ENCODE data around the gene KMT2C. TPM values are rescaled to one million over a fixed set of nuclear protein-coding genes. Genes with fewer than 3 reads are reported as not detected.
"Not testable (repeated sequence)": the region's sequence is repeated elsewhere in the genome, so short reads cannot be mapped to it uniquely, and the experiment has no call there.

KMT2C gene
- polyA plus RNA-seq, 3 donors = 35.7 to 38.3 (median 35.9) TPM

- DNase-seq (ENCODE audit: low read depth in 3 of 3, low spot score in 2 of 3) = not testable (repeated sequence)
These were observed 201.4 kb downstream of the KMT2C start for GRCh38 chr7:152234421-152234820.

- no peak for DNase-seq (ENCODE audit: low read depth in 3 of 3, low spot score in 2 of 3)
These were observed 204.7 kb downstream of the KMT2C start for GRCh38 chr7:152231089-152231488.

GRCh38 chr7:152219556-152219955 lies 216.2 kb downstream of the KMT2C start:
- DNase-seq (ENCODE audit: low read depth in 3 of 3, low spot score in 2 of 3) = not testable (repeated sequence)

GRCh38 chr7:152208766-152209165 lies 227.0 kb downstream of the KMT2C start:
- DNase-seq (ENCODE audit: low read depth in 3 of 3, low spot score in 2 of 3) = not testable (repeated sequence)

- DNase-seq (ENCODE audit: low read depth in 3 of 3, low spot score in 2 of 3) = not testable (repeated sequence)
These were observed 231.4 kb downstream of the KMT2C start for GRCh38 chr7:152204417-152204816.

- no peak for DNase-seq (ENCODE audit: low read depth in 3 of 3, low spot score in 2 of 3)
These were observed 232.7 kb downstream of the KMT2C start for GRCh38 chr7:152203095-152203494.

- no peak for DNase-seq (ENCODE audit: low read depth in 3 of 3, low spot score in 2 of 3)
These were observed 233.7 kb downstream of the KMT2C start for GRCh38 chr7:152202056-152202455.

- no peak for DNase-seq (ENCODE audit: low read depth in 3 of 3, low spot score in 2 of 3)
These were observed 235.4 kb downstream of the KMT2C start for GRCh38 chr7:152200395-152200794.

GRCh38 chr7:152196391-152196790 lies 239.4 kb downstream of the KMT2C start:
- DNase-seq (ENCODE audit: low read depth in 3 of 3, low spot score in 2 of 3) = no peak

- DNase-seq (ENCODE audit: low read depth in 3 of 3, low spot score in 2 of 3) = no peak
These were observed 241.9 kb downstream of the KMT2C start for GRCh38 chr7:152193880-152194279.

GRCh38 chr7:152189061-152189460 lies 246.7 kb downstream of the KMT2C start:
- no peak for DNase-seq (ENCODE audit: low read depth in 3 of 3, low spot score in 2 of 3)

- DNase-seq (ENCODE audit: low read depth in 3 of 3, low spot score in 2 of 3) = no peak
These were observed 250.2 kb downstream of the KMT2C start for GRCh38 chr7:152185558-152185957.

- no peak for DNase-seq (ENCODE audit: low read depth in 3 of 3, low spot score in 2 of 3)
These were observed 255.2 kb downstream of the KMT2C start for GRCh38 chr7:152180587-152180986.

GRCh38 chr7:152180048-152180447 lies 255.8 kb downstream of the KMT2C start:
- no peak for DNase-seq (ENCODE audit: low read depth in 3 of 3, low spot score in 2 of 3)

GRCh38 chr7:152178405-152179058 lies 257.3 kb downstream of the KMT2C start:
- DNase-seq (ENCODE audit: low read depth in 3 of 3, low spot score in 2 of 3) = no peak

- DNase-seq (ENCODE audit: low read depth in 3 of 3, low spot score in 2 of 3) = no peak
These were observed 258.0 kb downstream of the KMT2C start for GRCh38 chr7:152177681-152178404.

- no peak for DNase-seq (ENCODE audit: low read depth in 3 of 3, low spot score in 2 of 3)
These were observed 259.0 kb downstream of the KMT2C start for GRCh38 chr7:152176797-152177196.

GRCh38 chr7:152173372-152174070 lies 262.3 kb downstream of the KMT2C start:
- DNase-seq (ENCODE audit: low read depth in 3 of 3, low spot score in 2 of 3) = no peak

- no peak for DNase-seq (ENCODE audit: low read depth in 3 of 3, low spot score in 2 of 3)
These were observed 273.5 kb downstream of the KMT2C start for GRCh38 chr7:152162287-152162686.

- no peak for DNase-seq (ENCODE audit: low read depth in 3 of 3, low spot score in 2 of 3)
These were observed 274.6 kb downstream of the KMT2C start for GRCh38 chr7:152161171-152161570.

- no peak for DNase-seq (ENCODE audit: low read depth in 3 of 3, low spot score in 2 of 3)
These were observed 276.8 kb downstream of the KMT2C start for GRCh38 chr7:152158801-152159587.

Measured in right renal cortex interstitium (tissue), 3 donors.